GM21576 (cell line): ENCODE results near the gene KIT.
"Not testable (repeated sequence)": the region's sequence is repeated elsewhere in the genome, so short reads cannot be mapped to it uniquely, and the experiment has no call there.

Experiments
- ATAC-seq: cut with Tn5 transposase; IDR thresholded peaks from one replicate; pipeline ENCODE4 v1.9.1; 2021; ENCODE audit warnings: mild to moderate bottlenecking, moderate library complexity; ENCODE audit not compliant: unreplicated experiment

Gene KIT

DNA sequence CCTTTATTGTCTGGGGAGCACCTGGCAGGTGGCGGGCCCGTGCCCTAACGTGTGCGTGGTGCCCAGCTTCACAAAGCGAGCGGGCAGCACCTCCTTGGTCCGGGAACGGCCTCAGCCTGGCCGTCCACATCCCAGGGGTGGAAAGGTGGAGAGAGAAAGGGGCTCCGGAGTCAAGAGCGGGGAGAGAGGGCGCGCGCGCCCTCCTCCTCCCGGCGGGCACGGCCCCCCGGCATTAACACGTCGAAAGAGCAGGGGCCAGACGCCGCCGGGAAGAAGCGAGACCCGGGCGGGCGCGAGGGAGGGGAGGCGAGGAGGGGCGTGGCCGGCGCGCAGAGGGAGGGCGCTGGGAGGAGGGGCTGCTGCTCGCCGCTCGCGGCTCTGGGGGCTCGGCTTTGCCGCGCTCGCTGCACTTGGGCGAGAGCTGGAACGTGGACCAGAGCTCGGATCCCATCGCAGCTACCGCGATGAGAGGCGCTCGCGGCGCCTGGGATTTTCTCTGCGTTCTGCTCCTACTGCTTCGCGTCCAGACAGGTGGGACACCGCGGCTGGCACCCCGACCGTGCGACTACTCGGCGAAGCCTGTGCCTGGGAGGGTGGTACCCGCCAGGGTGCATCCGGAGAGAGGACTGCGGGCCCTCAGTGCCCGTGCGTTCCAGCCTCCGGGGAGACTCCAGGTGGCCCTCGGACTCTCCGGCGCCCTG lies at the start of gene KIT:
TSS of gene KIT (plus strand) at position 407 of the 701 bp plus-strand sequence. CDS start at position 465, 58 bp downstream.
- no peak for ATAC-seq

DNA sequence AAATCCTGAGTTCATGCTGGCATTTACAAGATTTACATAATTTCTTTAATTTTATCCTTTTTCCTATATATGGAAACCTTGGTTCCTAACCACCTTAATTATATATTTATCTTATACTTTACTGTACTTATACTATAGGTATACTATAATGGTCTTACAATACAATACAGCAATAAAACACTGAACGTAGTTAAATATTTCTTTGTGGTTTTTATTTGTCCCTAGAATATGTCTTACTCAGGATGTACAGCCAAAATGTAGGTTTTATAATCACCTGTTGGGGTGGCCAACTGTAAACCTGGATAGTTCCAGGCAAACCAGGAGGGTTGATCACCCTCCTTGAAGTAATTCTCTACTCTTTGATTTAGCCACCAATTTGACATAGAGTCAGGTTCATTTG lies 48.4 kb upstream of the KIT start:
- ATAC-seq, result no peak

DNA sequence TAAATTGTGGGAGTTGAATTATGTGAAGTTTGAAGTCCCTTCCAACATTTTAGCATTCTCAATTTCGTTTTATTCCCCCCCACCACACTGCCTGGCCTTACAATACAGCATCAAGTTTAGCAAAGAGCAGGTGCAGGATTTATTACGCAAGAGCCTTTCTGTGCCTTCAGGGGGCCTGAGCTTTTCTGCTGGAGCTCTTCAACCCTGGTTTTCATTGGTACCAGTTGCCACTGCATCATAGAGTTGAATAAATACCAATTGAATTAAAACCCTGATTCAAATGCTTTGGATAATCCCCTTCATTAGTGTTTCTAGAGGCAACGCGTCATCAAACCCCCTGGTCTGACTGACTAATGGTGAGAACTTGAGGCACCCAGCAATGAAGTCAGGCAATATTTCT lies 43.6 kb upstream of the KIT start:
- no peak for ATAC-seq

DNA sequence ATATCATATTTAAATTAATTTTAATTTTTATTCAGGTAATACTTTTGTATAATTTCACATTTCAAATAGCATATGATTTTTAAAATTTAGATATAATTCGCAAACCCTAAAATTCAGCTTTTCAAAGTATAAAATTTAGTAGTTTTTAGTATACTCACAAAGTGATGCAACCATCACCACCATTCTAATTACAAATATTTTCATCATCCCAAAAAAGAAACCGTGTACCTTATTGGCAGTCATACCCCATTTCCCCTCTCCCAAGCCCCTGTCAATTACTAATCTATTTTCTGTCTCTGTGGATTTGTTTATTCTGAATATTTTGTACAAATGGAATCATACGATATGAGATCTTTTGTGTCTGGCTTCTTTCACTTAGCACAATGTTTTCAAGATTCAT lies 37.0 kb upstream of the KIT start:
- ATAC-seq, result no peak

DNA sequence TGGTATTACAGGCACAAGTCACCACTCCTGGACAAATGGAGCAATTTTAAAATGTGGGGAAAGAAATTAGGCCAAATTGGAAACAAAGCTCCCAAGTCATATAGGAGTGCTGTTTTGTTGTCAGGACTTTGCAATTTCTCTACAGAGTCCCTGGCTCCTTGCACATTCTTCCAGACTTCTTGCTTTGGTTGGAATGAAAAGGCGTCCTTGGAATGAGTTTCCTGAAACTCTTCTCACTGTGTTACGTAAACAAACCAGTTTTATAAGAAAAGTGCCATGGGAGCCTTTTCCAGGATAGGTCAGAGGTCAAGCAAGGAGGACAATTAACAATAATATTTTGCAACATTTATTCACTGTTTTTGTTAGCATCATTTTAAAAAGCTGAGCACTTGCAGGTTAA lies 32.4 kb upstream of the KIT start:
- no peak for ATAC-seq

DNA sequence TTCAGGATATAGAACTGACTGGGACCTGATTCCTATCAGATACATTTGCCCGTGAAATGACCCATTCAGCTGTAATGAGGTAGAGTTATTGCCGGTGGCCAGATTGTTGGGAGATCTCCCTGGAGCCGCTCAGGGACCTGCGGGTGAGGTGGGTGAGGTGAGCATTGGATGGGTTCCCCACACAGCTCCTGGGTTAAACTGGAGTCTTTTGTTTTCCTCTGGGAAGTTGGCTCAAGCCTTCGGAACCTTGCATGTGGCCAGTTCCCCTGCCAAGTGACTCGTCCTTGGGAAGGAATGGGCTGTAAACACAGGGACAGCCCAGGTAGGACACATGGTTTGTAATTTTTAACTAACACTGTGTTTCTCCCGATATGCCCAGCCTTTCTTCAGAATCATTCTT lies 31.6 kb upstream of the KIT start:
- ATAC-seq, result no peak

DNA sequence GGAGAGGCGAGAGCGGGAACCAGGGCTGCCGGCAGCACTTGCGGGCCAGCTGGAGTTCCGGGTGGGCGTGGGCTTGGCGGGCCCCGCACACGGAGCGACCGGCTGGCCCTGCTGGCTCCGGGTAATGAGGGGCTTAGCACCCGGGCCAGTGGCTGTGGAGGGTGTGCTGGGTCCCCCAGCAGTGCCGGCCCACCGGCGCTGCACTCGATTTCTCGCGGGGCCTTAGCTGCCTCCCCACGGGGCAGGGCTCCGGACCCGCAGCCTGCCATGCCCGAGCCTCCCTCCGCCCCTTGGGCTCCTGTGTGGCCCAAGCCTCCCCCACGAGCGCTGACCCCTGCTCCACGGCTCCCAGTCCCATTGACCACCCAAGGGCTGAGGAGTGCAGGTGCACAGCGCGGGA lies 25.2 kb upstream of the KIT start:
- ATAC-seq, result no peak

DNA sequence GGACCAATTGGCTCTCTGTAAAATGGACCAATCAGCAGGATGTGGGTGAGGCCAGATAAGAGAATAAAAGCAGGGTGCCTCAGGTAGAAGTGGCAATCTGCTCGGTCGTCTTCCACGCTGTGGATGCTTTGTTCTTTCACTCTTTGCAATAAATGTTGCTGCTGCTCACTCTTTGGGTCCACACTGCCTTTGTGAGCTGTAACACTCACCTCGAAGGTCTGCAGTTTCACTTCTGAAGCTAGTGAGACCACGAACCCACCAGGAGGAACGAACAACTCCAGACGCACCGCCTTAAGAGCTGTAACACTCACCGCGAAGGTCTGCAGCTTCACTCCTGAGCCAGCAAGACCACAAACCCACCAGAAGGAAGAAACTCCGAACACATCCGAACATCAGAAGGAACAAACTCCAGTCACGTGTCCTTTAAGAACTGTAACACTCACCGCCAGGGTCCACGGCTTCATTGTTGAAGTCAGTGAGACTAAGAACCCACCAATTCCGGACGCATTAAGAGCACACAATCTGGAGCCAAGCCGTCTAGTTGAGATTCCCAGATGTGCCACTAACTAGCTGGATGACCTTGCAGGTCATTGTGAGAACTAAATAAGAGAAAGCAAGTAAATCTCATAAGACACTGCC lies 24.5 kb upstream of the KIT start:
- ATAC-seq, result not testable (repeated sequence)

DNA sequence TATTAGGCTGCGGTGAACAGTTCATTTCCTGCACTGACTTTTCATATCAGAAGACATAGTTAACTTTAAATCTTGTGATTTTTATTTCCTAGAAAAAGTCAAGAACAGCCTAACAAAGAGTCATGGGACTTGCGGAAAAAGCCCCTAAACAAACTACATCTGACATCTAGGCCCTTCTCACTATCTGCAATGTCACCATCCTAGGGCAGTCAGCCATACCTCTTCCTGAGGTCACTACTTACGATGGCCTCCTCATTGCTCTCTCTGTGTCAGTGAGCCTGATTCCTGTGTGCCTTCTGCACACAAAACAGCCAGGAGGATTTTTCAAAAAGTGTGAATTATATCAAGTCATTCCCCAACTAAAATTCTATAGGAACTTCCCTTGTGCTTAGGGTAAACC lies 22.4 kb upstream of the KIT start:
- no peak for ATAC-seq

DNA sequence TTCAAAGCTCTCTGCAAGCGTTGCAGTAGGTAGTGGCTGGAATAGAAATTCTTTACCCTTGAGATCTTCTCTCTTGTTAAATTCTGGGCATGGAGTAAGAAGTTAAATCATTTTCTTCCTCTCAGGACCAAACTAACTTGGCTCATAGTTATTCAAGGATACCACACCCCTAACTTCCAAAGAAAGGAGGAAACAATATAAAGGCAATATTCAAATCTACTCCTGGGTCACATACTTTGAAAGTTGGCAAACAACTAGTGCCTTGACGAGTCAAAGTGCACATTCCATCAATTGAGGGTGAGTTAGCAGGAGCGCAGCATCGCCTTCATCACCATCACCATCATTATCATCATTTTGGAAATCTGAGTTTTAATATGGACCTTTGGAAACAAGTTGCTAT lies 20.4 kb upstream of the KIT start:
- ATAC-seq, result no peak

DNA sequence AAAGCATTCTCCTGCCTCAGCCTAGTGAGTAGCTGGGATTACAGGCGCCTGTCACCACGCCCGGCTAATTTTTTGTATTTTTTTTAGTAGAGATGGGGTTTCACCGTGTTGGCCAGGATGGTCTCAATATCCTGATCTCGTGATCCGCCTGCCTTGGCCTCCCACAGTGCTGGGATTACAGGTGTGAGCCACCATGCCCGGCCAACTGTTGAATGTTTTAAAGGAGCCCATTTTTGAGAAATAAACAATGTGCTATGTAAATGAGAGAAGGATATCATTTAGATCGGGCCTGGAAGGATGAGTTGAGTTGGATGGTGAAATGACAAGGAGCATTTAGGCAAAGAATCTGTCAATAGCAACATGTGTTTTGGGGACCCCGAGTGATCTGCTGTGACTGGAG lies 16.7 kb upstream of the KIT start:
- ATAC-seq, result not testable (repeated sequence)

DNA sequence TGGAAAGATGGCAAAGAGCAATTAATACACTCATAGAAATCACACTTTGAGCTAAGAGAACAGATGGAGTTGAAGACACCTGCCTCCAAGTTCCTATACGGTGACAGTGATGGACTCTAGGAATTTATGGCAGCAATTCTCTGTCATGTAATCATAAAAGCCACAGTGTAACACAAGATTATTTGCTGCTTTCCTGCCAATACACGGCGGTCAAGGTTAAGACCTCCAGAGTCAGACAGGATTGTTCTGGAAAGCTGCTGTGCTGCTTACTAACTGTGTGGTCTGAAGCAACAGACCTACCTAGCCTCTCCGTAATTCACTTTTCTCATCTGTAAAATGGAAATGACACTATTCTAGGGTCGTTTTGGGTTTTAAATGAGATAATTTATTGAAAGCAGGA lies 14.6 kb upstream of the KIT start:
- ATAC-seq, result no peak

DNA sequence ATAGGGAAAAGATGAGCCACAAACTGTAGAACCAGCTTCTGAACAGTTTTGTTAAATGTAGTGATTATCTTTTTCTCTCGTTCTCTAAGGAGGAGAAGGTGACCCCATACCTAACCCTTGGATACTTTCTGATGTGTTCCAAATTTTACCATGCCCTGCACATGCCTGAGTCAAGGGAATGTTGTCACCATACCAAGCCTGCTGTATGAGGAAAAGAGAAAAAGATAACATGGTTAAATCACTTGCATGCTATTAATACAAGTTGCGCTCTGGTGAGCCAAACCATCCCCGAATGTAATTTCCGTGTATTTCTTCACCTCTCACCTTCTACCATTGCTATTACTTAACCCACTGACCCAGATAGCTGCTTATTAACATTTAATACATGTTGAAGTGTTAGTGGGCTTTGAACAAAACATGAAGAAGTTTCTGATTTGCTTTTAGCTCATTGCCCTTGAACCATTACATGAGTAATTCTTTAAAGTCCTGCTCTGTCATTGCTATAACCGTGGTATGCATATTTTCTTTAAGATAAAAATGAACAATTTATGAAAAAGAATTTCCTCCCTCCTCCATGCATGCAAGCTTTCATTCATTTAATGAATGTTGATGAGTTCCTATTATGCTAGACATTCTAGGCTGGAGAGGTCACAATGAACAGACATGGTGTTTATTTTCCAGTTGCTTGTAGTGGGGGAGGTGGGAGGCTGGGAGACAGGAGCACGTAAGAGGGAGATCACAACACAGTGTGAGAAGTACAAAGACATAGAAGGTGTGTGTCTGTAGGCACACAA lies 13.6 kb upstream of the KIT start:
- no peak for ATAC-seq

DNA sequence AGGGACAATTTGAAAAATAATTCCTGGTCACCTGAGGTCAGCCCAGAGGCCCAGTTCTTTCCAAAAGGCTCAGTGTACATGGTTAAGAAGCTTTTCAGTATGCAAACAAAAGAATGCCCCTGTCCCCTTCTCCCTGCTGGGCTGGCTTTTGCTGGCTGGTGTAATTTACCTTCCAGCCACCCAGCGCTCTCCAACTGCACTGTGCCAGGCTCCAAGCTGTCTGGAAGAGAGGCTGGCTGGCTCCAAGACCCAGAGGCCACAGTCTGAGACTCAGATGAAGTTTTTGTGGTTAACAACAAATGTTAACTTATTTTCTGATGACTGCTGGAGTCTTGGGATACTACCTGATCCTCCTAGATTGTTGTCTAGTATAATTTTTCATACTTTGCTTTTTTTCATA lies 11.9 kb upstream of the KIT start:
- no peak for ATAC-seq

DNA sequence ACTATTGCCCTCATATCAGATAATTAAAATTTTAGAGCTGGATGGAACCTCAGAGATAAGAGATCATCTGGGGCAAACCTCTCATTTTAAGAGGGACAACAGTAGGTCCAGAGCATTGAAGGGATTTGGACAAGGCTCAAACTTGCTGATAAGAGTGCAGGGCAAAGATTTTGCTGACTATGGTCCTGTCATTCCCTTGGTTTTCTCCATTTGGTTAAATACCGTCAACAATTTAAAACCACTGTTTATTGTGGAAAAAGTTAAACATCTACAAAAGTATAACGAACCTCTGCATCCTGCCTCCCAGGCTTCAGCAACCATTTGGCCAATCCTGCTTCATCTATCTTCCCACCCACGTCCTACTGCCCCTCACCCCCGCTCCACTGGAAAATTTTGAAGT lies 10.7 kb upstream of the KIT start:
- ATAC-seq, result no peak

DNA sequence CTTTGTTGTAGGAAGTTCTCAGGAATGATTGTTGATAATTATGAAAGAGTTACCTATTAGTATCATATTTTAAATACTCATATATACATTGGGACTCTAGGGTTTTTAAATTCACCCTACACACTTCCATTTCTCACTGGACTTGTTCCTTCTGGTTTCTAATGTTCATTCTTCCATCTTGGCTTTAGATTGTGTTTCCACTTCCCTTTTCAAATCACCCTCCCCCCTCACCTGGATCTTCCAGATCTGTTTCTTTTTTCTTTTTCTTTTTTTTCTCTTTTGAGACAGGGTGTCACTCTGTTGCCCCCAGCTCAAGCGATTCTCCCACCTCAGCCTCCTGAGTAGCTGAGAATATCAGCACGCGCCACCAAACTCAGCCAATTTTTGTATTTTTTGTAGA lies 6.7 kb upstream of the KIT start:
- ATAC-seq, result no peak

DNA sequence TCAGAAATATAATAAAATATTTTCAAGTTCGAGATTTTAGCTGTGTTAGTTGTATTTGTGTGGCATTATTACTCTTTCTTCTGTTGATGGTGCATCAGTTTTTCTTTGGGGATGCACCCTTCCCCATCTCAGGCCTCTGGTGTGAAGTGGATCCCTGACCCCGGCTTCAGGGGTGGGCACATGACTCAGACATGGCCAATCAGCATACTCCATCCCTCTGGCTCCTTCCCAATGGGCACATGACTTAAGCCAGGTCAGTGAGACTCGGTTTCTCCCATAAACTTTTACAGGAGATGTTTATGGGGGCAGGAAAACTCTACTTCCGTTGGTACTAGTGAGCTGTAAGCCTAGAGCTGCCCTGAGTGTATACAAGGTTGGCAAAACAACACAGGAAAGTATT lies 3.0 kb upstream of the KIT start:
- ATAC-seq, result no peak

DNA sequence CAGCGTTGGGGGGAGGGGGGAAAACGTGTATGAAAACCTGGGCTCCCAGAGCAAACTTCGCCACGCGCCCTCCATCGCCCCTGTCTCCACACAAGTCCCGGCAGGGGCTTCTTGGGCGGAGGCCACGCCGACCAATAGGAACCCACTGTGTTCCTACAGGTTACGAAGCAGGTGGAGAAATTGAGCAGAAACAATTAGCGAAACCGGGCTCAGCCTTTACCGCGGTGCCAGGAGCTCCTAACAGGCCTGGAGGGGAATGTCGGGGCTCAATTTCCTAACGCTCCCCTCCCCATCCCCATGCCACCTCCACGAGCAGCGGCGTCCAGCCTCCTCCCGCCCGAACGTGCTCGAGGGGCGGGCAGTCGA lies 589 bp upstream of the KIT start:
- ATAC-seq, result no peak

DNA sequence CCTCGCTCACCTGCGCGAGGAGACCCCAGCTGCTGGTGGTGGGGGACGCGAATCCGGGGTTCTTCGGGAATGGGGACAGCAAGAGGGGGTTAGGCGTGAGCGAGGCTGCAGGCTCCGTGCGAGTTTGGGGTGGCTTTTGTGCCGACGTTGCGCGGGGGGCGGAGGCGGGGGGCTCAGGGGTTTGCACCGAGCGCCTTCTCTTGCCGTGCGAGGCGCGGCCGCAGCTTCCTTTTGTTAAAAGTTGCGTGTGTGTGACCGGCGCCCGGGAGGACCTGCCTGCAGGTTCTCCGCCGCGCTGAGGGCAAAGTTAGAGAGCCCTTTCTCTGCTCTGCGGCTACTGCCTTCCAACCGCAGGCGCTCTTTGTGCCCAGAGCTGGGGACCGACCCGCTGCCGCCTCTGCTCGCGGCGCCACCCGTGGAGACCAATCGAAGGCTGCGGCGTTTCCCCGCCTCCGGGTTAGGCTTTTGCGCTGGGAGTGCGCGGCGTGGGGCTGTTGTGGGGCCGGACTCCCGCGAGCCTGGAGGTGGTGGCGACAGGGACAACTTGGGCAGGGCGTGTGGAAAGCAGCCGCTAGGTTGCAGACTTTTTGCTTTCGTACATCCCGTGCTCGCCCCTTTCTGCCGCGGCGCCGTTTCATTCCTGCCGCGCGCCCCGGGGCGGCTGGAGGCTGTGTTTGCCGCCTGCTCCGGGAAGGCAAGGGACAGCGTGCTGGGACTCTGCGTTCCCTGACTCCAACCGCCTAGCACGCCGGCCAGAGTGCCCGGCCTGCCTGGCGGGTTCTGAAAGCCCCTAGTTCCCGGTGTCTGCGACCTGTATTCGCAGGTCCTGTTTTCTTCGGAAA lies 716 bp downstream of the KIT start:
- ATAC-seq, result peak; percentile 51

DNA sequence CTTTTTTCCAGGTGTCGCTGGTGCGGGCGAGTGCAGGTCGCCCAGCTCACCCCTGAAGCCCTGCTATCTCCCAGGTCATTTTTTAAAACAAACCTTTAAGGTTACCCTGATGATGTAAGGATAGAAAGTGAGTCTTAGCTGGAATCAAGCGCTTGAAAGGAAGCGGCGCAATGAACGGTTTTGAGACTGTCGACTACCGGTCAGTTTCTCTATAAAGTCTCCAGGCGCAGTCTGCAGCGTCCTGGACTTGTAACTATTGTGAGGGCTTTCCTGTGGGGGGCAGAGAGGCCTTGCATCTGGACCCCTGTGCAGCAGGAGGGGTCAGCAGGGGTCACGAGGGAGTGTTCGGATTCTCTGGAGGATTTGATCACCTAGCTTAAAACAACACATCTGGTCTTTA lies 1.6 kb downstream of the KIT start:
- no peak for ATAC-seq
